NT2/D1 (cell line): ENCODE results near the gene RPL10.

Source experiments
- DNase-seq: peaks from one replicate; pipeline ENCODE4 v3.0.0-alpha.2; 2011; ENCODE audit warnings: low read depth, low spot score
- H3K27me3 ChIP-seq: 2 replicates; pipeline ENCODE4 v1.6.0; 2011; ENCODE audit warnings: mild to moderate bottlenecking; ENCODE audit not compliant: insufficient read length, insufficient read depth
- H3K36me3 ChIP-seq: 2 replicates; pipeline ENCODE4 v1.6.1; 2011; ENCODE audit warnings: mild to moderate bottlenecking, low read length, mixed read lengths; ENCODE audit not compliant: insufficient read depth, insufficient read length
- H3K4me1 ChIP-seq: 2 replicates; pipeline ENCODE4 v1.5.1; 2011; ENCODE audit not compliant: insufficient read depth, insufficient read length
- H3K4me3 ChIP-seq: 2 replicates; pipeline ENCODE4 v1.5.1; 2011; ENCODE audit warnings: low read depth; ENCODE audit not compliant: insufficient read length
- H3K9ac ChIP-seq: 2 replicates; pipeline ENCODE4 v1.6.0; 2011; ENCODE audit warnings: low read depth; ENCODE audit not compliant: insufficient read length
- H3K9me3 ChIP-seq: 2 replicates; pipeline ENCODE4 v1.5.1; 2011; ENCODE audit warnings: mild to moderate bottlenecking, low read length; ENCODE audit not compliant: insufficient read depth
- SUZ12 ChIP-seq: IDR thresholded peaks from 2 replicates; pipeline ENCODE4 v1.6.1; 2011; ENCODE audit not compliant: insufficient read length, insufficient read depth; ENCODE audit errors: extremely low read depth
- YY1 ChIP-seq: IDR thresholded peaks from 2 replicates; pipeline ENCODE4 v1.6.1; 2011; ENCODE audit not compliant: insufficient read length, insufficient read depth
- ZNF274 ChIP-seq: IDR thresholded peaks from 2 replicates; pipeline ENCODE4 v1.6.1; 2011; ENCODE audit warnings: mild to moderate bottlenecking, low read depth, low read length

Gene RPL10

GRCh38 chrX:154375156-154375504, 23.0 kb upstream of the RPL10 start:
- no peak for TF ChIP-seq SUZ12
- TF ChIP-seq YY1 = no peak
- TF ChIP-seq ZNF274 = no peak
- Histone ChIP-seq H3K4me1 (no peaks in the 10 kb centered on the region), H3K9ac (no peak overlapping the region), H3K36me3 (peaks cover 8% of the 10 kb centered on the region), H3K4me3 (no peak overlapping the region), H3K27me3 (no peaks in the 10 kb centered on the region), H3K9me3 (no peaks in the 10 kb centered on the region)
- DNase-seq = no peak

- no peaks in the 10 kb centered on the region for H3K9me3 ChIP-seq
- TF ChIP-seq YY1 (no peak), SUZ12 (no peak), ZNF274 (no peak)
- no peaks in the 10 kb centered on the region for H3K27me3 ChIP-seq
- H3K4me1 ChIP-seq = no peaks in the 10 kb centered on the region
- H3K36me3 ChIP-seq = peaks cover 14% of the 10 kb centered on the region
- H3K4me3 ChIP-seq = no peak overlapping the region
- no peak for DNase-seq
- no peak overlapping the region for H3K9ac ChIP-seq
Observed at GRCh38 chrX:154376774-154377173, 21.4 kb upstream of the RPL10 start.

- Histone ChIP-seq H3K9ac (peak overlapping the region; percentile 77), H3K27me3 (no peaks in the 10 kb centered on the region), H3K4me1 (peaks cover 2% of the 10 kb centered on the region), H3K9me3 (no peaks in the 10 kb centered on the region), H3K4me3 (peak overlapping the region; percentile 47), H3K36me3 (peaks cover 14% of the 10 kb centered on the region)
- TF ChIP-seq SUZ12 (no peak), ZNF274 (no peak), YY1 (no peak)
- no peak for DNase-seq
Observed at GRCh38 chrX:154378059-154378798, 19.9 kb upstream of the RPL10 start.

- Histone ChIP-seq H3K4me3 (peak within 1 kb of the TSS; percentile 64), H3K4me1 (peaks cover 2% of the 10 kb centered on the region), H3K9ac (peak within 1 kb of the TSS; percentile 77), H3K36me3 (peaks cover 14% of the 10 kb centered on the region), H3K27me3 (no peaks in the 10 kb centered on the region), H3K9me3 (no peaks in the 10 kb centered on the region)
- DNase-seq = peak; percentile 86
- TF ChIP-seq YY1 (no peak), SUZ12 (no peak), ZNF274 (no peak)
Observed at GRCh38 chrX:154378799-154379568, 19.2 kb upstream of the RPL10 start, which contains the start of gene EMD. EMD (plus strand) TSS chrX:154379295; CDS start chrX:154379485, 190 bp downstream.

GRCh38 chrX:154379569-154379951, 18.6 kb upstream of the RPL10 start:
- Histone ChIP-seq H3K4me3 (peak overlapping the region; percentile 64), H3K27me3 (no peaks in the 10 kb centered on the region), H3K9me3 (no peaks in the 10 kb centered on the region), H3K4me1 (peaks cover 2% of the 10 kb centered on the region), H3K9ac (peak overlapping the region; percentile 77), H3K36me3 (peaks cover 14% of the 10 kb centered on the region)
- DNase-seq = no peak
- no peak for TF ChIP-seq YY1
- no peak for TF ChIP-seq SUZ12
- TF ChIP-seq ZNF274 = no peak

GRCh38 chrX:154380153-154380552, 18.0 kb upstream of the RPL10 start:
- Histone ChIP-seq H3K9ac (peak overlapping the region; percentile 77), H3K27me3 (no peaks in the 10 kb centered on the region), H3K9me3 (no peaks in the 10 kb centered on the region), H3K36me3 (peaks cover 14% of the 10 kb centered on the region), H3K4me3 (peak overlapping the region; percentile 64), H3K4me1 (peaks cover 2% of the 10 kb centered on the region)
- TF ChIP-seq YY1 (no peak), SUZ12 (no peak), ZNF274 (no peak)
- DNase-seq = no peak

- H3K4me1 ChIP-seq = peaks cover 2% of the 10 kb centered on the region
- no peak for DNase-seq
- peak overlapping the region; percentile 77 for H3K9ac ChIP-seq
- H3K27me3 ChIP-seq = no peaks in the 10 kb centered on the region
- H3K9me3 ChIP-seq = no peaks in the 10 kb centered on the region
- peaks cover 14% of the 10 kb centered on the region for H3K36me3 ChIP-seq
- H3K4me3 ChIP-seq = peak overlapping the region; percentile 64
- TF ChIP-seq YY1 = no peak
- no peak for TF ChIP-seq ZNF274
- TF ChIP-seq SUZ12 = no peak
Observed at GRCh38 chrX:154380787-154381186, 17.4 kb upstream of the RPL10 start.
